GM21528 (cell line): Measurements from ENCODE around the gene METAP2.
"Not testable (repeated sequence)": the region's sequence is repeated elsewhere in the genome, so short reads cannot be mapped to it uniquely, and the experiment has no call there.

Experiments used
- ATAC-seq: cut with Tn5 transposase; IDR thresholded peaks from one replicate; pipeline ENCODE4 v1.9.1; 2021; ENCODE audit warnings: mild to moderate bottlenecking, moderate library complexity; ENCODE audit not compliant: unreplicated experiment, low FRiP score

The METAP2 gene

DNA sequence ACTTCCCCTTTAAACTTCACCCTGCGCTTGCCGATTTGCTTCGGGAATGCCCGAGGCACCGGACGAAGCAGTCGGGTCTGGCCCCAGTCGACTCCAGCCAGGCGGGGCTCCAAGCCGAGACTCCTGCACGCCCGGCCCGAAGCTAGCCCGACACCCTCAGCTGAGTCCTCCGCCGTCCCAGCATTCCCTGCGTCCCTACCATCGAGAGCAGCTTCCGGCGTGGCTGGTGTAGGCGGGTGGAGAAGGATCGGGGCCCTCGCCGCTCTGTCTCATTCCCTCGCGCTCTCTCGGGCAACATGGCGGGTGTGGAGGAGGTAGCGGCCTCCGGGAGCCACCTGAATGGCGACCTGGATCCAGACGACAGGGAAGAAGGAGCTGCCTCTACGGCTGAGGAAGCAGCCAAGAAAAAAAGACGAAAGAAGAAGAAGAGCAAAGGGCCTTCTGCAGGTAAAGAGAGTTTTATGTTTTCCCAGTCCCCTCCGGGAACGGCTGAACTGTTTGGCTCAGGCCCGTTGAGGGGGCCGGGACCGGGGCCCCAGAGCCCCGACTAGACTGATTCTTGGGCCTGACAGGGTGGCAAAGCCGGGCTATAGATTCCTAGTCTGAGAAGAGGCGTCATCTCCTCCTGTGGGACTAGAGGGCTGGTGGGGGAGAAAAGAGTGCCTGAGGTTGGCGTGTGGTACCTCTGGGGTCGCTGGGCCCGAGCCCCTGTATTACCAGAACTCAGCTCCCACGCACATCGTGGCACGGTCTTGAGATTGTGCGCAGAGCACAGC is at the start of gene METAP2:
TSS of gene METAP2 (plus strand) at position 269 of the 776 bp plus-strand sequence. CDS start at position 297, 28 bp downstream.
- ATAC-seq = peak; percentile 98

- ATAC-seq = no peak
Measured at GRCh38 chr12:95424271-95424994, 49.5 kb upstream of the METAP2 start.

- ATAC-seq = no peak
Measured at GRCh38 chr12:95429172-95429510, 44.8 kb upstream of the METAP2 start.

- ATAC-seq = no peak
Measured at GRCh38 chr12:95431120-95431519, 42.8 kb upstream of the METAP2 start.

DNA sequence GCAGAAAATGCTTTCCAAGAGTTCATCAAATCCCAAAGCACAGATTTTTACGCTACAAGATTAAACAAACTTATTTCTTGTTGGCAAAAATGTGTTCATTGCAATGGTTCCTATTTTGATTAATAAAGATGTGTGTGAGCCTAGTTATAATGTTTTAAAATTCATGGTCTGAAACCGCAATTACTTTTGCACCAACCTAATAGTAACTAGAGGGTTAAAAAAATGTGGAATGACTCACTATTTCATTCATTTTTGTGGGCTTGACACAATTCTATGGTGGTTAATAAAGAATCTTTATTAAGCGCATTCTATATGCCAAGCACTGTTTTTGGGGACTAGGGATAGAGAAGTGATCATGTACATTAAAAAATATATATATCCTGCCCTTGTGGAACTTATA is 38.6 kb upstream of the METAP2 start:
- ATAC-seq = no peak

DNA sequence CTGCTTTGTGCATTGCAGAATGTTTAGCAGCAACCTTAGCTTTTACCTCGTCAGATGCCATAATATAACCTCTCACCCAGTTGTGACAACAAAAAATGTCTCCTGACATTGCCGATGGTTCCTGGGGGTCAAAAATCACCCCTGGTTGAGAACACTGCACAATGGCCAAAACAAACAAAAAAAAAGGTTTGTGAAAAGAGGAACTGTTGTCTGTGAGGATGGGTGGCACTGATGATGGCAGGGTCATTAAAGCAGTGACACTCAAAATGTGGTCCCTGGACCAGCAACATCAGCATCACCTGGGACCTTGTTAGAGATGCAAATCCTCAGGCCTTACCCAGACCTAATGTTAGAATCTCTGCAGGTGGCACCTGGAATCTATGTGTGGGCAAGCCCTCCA is 36.4 kb upstream of the METAP2 start:
- no peak for ATAC-seq

DNA sequence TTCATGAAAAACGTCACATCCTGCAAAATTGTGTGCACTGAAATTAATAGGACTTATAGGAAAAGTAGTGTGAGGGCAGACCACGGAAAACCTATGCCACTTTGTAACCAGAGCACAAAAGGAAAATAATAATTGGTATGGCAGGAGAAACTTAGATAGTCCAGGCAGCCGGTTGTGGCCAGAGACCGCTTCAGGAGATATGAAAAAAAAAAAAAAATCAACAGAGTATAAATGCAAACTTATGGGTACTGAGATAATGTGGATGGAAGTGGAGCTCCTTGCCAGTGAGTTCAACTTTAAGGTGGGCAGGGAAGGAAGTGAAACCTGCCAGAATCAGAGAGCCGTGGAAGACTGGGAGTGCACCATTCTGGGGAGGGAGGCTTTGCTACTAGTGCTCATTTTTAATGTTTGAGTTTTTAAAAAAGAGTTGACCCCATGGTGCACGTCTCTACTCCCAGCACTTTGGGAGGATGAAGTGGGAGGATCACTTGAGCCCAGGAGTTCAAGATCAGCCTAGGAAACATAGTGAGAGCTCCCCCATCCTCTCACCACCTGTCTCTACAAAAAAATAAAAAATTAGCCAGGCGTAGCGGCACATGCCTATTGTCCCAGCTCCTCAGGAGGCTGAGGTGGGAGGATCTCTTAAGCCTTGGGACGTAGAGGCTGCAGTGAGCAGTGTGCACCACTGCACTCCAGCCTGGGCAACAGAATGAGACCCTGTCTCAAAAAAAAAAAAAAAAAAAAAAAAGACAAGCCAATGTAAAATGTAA is 34.3 kb upstream of the METAP2 start:
- ATAC-seq = no peak

- no peak for ATAC-seq
Measured at GRCh38 chr12:95440401-95440800, 33.6 kb upstream of the METAP2 start.

- ATAC-seq = no peak
Measured at GRCh38 chr12:95443459-95443858, 30.5 kb upstream of the METAP2 start.

- not testable (repeated sequence) for ATAC-seq
Measured at GRCh38 chr12:95445099-95445498, 28.9 kb upstream of the METAP2 start.

GRCh38 chr12:95445884-95446505 is 28.0 kb upstream of the METAP2 start:
- no peak for ATAC-seq

DNA sequence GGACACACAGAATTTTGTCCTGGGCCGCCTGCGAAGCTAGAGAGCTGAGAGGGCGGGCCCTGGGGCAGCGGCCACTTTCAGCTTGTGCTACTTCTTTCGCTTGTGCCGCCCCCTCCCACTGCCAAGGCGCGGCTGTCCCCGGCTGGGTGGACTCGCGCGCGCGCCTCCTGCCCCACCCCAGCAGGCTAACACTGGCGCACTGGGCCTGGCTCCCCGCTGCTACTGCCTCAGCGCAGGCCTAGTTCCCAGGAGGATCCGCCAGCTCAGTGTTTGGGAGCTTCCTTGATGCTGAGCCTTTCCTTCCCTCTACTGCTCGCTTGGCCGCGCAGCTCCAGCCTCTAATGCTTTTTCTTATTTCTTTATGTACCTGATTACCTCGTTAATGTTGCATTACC is 27.4 kb upstream of the METAP2 start:
- ATAC-seq = no peak

- ATAC-seq = not testable (repeated sequence)
Measured at GRCh38 chr12:95449656-95450055, 24.3 kb upstream of the METAP2 start.

DNA sequence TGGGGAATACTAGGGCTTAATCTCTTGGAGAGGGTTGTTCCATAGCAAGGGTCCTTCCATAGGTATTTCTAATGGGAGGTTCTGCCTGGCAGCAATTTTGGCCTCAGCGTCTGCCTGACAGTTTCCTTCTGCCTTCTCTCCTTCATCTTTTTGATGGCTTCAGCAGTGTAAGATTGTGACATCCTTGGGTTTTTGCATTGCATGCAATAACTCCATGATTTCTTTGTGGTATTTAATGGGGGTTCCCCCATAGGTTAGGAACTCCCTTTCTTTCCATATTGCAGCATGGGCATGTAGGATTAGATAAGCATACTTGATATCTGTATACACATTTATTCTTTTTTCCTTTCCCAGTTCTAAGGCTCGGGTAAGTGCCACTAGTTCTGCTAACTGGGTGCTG is 21.5 kb upstream of the METAP2 start:
- ATAC-seq = not testable (repeated sequence)

DNA sequence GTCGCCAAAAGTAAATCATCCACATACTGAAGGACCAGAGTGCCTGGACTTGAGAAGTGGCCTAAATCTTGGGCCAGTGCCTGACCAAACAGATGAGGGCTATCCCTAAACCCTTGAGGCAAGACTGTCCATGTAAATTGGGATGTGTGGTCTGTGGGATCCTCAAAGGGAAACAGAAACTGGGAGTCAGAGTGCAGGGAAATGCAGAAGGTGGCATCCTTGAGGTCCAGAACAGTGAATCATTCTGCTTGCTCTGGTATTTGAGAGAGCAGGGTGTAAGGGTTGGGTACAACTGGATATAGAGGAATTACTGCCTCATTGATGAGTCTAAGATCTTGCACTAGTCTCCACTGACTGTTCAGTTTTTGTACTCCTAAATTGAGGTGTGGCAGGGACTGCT is 20.1 kb upstream of the METAP2 start:
- ATAC-seq = not testable (repeated sequence)

- not testable (repeated sequence) for ATAC-seq
Measured at GRCh38 chr12:95454780-95455215, 19.2 kb upstream of the METAP2 start.

GRCh38 chr12:95457605-95458004 is 16.3 kb upstream of the METAP2 start:
- ATAC-seq = not testable (repeated sequence)

GRCh38 chr12:95458761-95459160 is 15.2 kb upstream of the METAP2 start:
- ATAC-seq = no peak

DNA sequence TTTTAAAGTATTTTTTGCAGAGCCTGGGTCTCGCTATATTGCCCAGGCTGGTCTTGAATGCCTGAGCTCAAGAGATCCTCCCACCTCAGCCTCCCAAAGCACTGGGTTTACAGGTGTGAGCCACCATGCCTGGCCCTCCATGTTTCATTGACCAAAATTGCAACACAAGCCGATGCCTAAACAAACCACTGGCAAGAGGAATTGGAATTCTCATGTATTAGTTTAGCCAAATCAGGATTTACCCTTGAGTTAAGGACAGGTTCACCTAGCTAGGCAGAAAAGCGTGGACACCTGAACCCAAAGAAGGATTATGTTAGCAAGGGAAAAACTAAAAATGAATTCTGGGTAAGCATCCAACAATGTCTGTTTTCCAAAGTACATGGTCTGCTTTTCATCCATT is 14.6 kb upstream of the METAP2 start:
- no peak for ATAC-seq

DNA sequence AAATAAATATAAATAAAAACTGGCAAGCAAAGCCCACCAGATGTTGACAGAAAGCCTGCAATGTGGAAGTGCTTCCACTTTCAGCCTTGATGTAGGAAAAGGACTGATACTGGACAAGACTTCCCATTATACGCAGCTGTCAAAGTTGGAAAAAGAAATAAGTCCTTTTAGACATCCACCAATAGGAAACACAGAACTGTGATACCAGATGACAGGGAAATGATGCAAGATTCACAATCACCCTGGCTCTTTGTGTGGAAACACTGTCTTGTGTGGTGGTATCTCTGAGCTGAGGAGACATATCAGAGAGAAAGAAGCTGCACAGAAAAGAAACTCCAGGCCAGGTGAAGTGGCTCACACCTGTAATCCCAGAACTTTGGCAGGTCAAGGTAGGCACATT is 13.8 kb upstream of the METAP2 start:
- no peak for ATAC-seq

GRCh38 chr12:95460896-95461295 is 13.1 kb upstream of the METAP2 start:
- no peak for ATAC-seq
